Ishikawa (cell line): Measurements from ENCODE around the gene MYH2.

Experiments
- CEBPB ChIP-seq: IDR thresholded peaks from 2 replicates; pipeline ENCODE4 v1.6.1; 2012
- CREB1 ChIP-seq: IDR thresholded peaks from 2 replicates; pipeline ENCODE4 v1.6.1; 2012; ENCODE audit warnings: low read depth
- EP300 ChIP-seq: IDR thresholded peaks from 2 replicates; pipeline ENCODE4 v1.6.1; 2012; ENCODE audit warnings: borderline replicate concordance
- FOXM1 ChIP-seq: IDR thresholded peaks from 2 replicates; pipeline ENCODE4 v1.6.1; 2012; ENCODE audit warnings: low read depth, borderline replicate concordance
- NFIC ChIP-seq: IDR thresholded peaks from 2 replicates; pipeline ENCODE4 v1.6.1; 2012
- RAD21 ChIP-seq: IDR thresholded peaks from 2 replicates; pipeline ENCODE4 v1.6.1; 2012; ENCODE audit warnings: low read depth
- TAF1 ChIP-seq: IDR thresholded peaks from 2 replicates; pipeline ENCODE4 v1.6.1; 2012; ENCODE audit warnings: low read depth, mild to moderate bottlenecking
- TCF12 ChIP-seq: IDR thresholded peaks from 2 replicates; pipeline ENCODE4 v1.6.1; 2012; ENCODE audit warnings: low read depth
- YY1 ChIP-seq: IDR thresholded peaks from 2 replicates; pipeline ENCODE4 v1.6.1; 2012; ENCODE audit warnings: low read depth
- ZBTB7A ChIP-seq: IDR thresholded peaks from 2 replicates; pipeline ENCODE4 v1.6.1; 2012; ENCODE audit warnings: low read depth
- TF ChIP-seq, protein P1 (sequence below): IDR thresholded peaks from 2 replicates; pipeline ENCODE4 v1.6.1; 2012
- TF ChIP-seq, protein P2 (sequence below): IDR thresholded peaks from 2 replicates; pipeline ENCODE4 v1.6.1; 2012
- TF ChIP-seq, protein P3 (sequence below): IDR thresholded peaks from 2 replicates; pipeline ENCODE4 v1.6.1; 2012; ENCODE audit warnings: low read depth, mild to moderate bottlenecking

DNA sequence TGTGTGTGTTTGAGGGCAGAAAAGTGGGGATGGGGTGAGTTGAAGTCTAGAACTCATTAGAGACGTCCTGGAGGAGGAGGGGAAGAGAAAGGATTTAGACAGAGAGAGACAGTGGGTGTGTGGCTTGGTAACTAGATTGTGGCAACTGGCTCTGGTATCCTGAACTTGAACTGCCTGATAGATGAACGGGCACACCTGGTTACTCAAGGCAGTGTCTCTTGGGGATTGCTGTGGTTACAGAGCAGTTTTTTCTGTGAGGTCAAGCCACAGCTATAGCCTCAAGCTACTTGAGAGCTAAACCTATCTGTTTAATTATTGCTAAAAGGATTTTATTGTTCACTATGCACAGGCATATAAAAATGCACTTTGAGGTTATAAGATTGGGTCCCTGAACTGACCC lies 29.8 kb upstream of the MYH2 start:
- TF ChIP-seq, protein P1, sequence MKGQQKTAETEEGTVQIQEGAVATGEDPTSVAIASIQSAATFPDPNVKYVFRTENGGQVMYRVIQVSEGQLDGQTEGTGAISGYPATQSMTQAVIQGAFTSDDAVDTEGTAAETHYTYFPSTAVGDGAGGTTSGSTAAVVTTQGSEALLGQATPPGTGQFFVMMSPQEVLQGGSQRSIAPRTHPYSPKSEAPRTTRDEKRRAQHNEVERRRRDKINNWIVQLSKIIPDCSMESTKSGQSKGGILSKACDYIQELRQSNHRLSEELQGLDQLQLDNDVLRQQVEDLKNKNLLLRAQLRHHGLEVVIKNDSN = no peak
- TF ChIP-seq CREB1 (no peak), CEBPB (no peak), YY1 (no peak), NFIC (no peak), TCF12 (no peak), RAD21 (no peak), TAF1 (no peak), ZBTB7A (no peak), FOXM1 (no peak), EP300 (no peak)
- TF ChIP-seq, protein P2, sequence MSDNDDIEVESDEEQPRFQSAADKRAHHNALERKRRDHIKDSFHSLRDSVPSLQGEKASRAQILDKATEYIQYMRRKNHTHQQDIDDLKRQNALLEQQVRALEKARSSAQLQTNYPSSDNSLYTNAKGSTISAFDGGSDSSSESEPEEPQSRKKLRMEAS = no peak
- TF ChIP-seq, protein P3, sequence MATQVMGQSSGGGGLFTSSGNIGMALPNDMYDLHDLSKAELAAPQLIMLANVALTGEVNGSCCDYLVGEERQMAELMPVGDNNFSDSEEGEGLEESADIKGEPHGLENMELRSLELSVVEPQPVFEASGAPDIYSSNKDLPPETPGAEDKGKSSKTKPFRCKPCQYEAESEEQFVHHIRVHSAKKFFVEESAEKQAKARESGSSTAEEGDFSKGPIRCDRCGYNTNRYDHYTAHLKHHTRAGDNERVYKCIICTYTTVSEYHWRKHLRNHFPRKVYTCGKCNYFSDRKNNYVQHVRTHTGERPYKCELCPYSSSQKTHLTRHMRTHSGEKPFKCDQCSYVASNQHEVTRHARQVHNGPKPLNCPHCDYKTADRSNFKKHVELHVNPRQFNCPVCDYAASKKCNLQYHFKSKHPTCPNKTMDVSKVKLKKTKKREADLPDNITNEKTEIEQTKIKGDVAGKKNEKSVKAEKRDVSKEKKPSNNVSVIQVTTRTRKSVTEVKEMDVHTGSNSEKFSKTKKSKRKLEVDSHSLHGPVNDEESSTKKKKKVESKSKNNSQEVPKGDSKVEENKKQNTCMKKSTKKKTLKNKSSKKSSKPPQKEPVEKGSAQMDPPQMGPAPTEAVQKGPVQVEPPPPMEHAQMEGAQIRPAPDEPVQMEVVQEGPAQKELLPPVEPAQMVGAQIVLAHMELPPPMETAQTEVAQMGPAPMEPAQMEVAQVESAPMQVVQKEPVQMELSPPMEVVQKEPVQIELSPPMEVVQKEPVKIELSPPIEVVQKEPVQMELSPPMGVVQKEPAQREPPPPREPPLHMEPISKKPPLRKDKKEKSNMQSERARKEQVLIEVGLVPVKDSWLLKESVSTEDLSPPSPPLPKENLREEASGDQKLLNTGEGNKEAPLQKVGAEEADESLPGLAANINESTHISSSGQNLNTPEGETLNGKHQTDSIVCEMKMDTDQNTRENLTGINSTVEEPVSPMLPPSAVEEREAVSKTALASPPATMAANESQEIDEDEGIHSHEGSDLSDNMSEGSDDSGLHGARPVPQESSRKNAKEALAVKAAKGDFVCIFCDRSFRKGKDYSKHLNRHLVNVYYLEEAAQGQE = no peak
